Erythroblast (primary cell): ENCODE results near the gene CBX5.

Experiments
- GATA1 ChIP-seq: IDR thresholded peaks from 2 replicates; pipeline ENCODE4 v1.6.1; 2011; ENCODE audit warnings: low read depth, mild to moderate bottlenecking, control low read depth, low read length, moderate library complexity
- POLR2A ChIP-seq: IDR thresholded peaks from 2 replicates; pipeline ENCODE4 v1.6.1; 2011; ENCODE audit warnings: mild to moderate bottlenecking, low read length

DNA sequence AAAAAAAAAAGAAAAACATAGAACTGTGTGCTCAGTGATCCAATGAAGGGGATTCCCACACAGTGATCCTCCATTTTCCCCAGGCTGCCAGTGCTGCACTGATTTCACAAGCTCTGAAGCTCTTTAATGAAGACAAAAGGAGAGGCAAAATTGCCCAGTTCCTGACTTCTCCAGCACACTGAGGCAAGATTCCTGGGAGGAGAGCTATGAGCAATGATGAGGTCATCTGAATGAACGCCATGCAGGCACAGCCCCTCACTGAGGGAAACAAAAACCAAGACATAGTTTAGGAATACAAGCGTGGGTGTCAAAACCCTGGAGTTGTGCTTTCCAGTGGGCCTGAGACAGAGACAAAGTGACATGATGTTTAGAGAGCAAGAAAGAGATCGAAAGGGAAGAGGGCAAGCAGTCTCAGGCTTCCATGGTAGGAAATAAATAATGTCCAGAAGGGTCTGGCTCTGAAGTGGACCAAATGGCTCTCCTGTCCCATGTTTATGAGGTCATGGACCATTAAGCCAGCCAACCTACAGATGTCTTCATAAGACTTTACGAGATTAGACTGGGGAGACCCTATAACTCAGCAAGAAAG lies 50.2 kb downstream of the CBX5 start:
- TF ChIP-seq POLR2A (no peak), GATA1 (no peak)
